Activated T-cell treated with anti-CD3 and anti-CD28 coated beads for 4 hours (primary cell): Measurements from ENCODE around the gene ZNF619.
"Not testable (repeated sequence)": the region's sequence is repeated elsewhere in the genome, so short reads cannot be mapped to it uniquely, and the experiment has no call there.

Experiments
- DNase-seq: peaks from one replicate; pipeline ENCODE4 v3.0.0-alpha.2; 2020

Gene ZNF619

GRCh38 chr3:40476478-40477470 is at the start of gene ZNF619:
Gene ZNF619 (plus strand): TSS chr3:40477122. CDS start chr3:40477980, 858 bp downstream.
- DNase-seq: peak; percentile 32

- no peak for DNase-seq
These were observed 44.1 kb upstream of the ZNF619 start for GRCh38 chr3:40432793-40433192.

- DNase-seq: no peak
These were observed 39.0 kb upstream of the ZNF619 start for GRCh38 chr3:40437889-40438288.

- DNase-seq: no peak
These were observed 31.9 kb upstream of the ZNF619 start for GRCh38 chr3:40445062-40445461.

GRCh38 chr3:40445880-40446279 is 31.0 kb upstream of the ZNF619 start:
- DNase-seq: no peak

- DNase-seq: no peak
These were observed 26.5 kb upstream of the ZNF619 start for GRCh38 chr3:40450438-40450837.

- no peak for DNase-seq
These were observed 25.4 kb upstream of the ZNF619 start for GRCh38 chr3:40451551-40451950.

- no peak for DNase-seq
These were observed 24.9 kb upstream of the ZNF619 start for GRCh38 chr3:40452057-40452456.

GRCh38 chr3:40452562-40452875 is 24.4 kb upstream of the ZNF619 start:
- DNase-seq: no peak

GRCh38 chr3:40452876-40453730 is 23.8 kb upstream of the ZNF619 start:
- DNase-seq: peak; percentile 89

GRCh38 chr3:40453933-40454332 is 23.0 kb upstream of the ZNF619 start:
- no peak for DNase-seq

GRCh38 chr3:40455328-40455727 is 21.6 kb upstream of the ZNF619 start:
- DNase-seq: no peak

- no peak for DNase-seq
These were observed 20.5 kb upstream of the ZNF619 start for GRCh38 chr3:40456279-40456939.

- DNase-seq: peak; percentile 95
These were observed 19.7 kb upstream of the ZNF619 start, which contains the start of gene RPL14 for GRCh38 chr3:40456940-40457823. Gene RPL14 (plus strand): TSS chr3:40457339. CDS start chr3:40457472, 133 bp downstream.

- no peak for DNase-seq
These were observed 18.4 kb upstream of the ZNF619 start for GRCh38 chr3:40458473-40458872.

GRCh38 chr3:40460481-40460880 is 16.4 kb upstream of the ZNF619 start:
- not testable (repeated sequence) for DNase-seq

- DNase-seq: no peak
These were observed 15.8 kb upstream of the ZNF619 start for GRCh38 chr3:40461161-40461560.

GRCh38 chr3:40462838-40463237 is 14.1 kb upstream of the ZNF619 start:
- not testable (repeated sequence) for DNase-seq

GRCh38 chr3:40463579-40463978 is 13.3 kb upstream of the ZNF619 start:
- DNase-seq: no peak

- DNase-seq: no peak
These were observed 12.4 kb upstream of the ZNF619 start for GRCh38 chr3:40464339-40465110.

- no peak for DNase-seq
These were observed 11.9 kb upstream of the ZNF619 start for GRCh38 chr3:40465111-40465407.
